Measurements from ENCODE around the gene MRI1.

- TF ChIP-seq, protein P1, sequence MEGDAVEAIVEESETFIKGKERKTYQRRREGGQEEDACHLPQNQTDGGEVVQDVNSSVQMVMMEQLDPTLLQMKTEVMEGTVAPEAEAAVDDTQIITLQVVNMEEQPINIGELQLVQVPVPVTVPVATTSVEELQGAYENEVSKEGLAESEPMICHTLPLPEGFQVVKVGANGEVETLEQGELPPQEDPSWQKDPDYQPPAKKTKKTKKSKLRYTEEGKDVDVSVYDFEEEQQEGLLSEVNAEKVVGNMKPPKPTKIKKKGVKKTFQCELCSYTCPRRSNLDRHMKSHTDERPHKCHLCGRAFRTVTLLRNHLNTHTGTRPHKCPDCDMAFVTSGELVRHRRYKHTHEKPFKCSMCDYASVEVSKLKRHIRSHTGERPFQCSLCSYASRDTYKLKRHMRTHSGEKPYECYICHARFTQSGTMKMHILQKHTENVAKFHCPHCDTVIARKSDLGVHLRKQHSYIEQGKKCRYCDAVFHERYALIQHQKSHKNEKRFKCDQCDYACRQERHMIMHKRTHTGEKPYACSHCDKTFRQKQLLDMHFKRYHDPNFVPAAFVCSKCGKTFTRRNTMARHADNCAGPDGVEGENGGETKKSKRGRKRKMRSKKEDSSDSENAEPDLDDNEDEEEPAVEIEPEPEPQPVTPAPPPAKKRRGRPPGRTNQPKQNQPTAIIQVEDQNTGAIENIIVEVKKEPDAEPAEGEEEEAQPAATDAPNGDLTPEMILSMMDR (IDR thresholded peaks at IDR 0.05) = no peak
- TF ChIP-seq POLR2AphosphoS5 (IDR thresholded peaks at IDR 0.05) = no peak
- TF ChIP-seq POLR2A (IDR thresholded peaks at IDR 0.05) = no peak
Measured at GRCh38 chr19:13795595-13796300, 31.4 kb downstream of the MRI1 start.

Measured in breast epithelium (tissue), 3 donors.